CD14-positive monocyte (primary cell): Measurements from ENCODE around the gene CCDC77. TPM values are rescaled to one million over a fixed set of nuclear protein-coding genes. Genes with fewer than 3 reads are reported as not detected.

Experiments used
- DNase-seq, 3 donors: peaks; one replicate each; pipeline ENCODE4 v3.0.0-alpha.2; 2011 to 2022
- H2AFZ ChIP-seq: 2 replicates; pipeline ENCODE4 v1.6.0; 2012; ENCODE audit warnings: mild to moderate bottlenecking, low read depth, low read length, inconsistent platforms; ENCODE audit not compliant: insufficient read depth, poor library complexity, severe bottlenecking
- H3K27ac ChIP-seq, 2 donors: 1 replicate in 1 of 2; 2 replicates in 1 of 2; pipeline ENCODE4 v1.5.1; 2012 to 2013; ENCODE audit warnings: low read length in 2 of 2, control low read depth in 1 of 2, inconsistent platforms in 1 of 2, low read depth in 1 of 2, mild to moderate bottlenecking in 1 of 2
- H3K27me3 ChIP-seq, 2 donors: one replicate each; pipeline versions ENCODE4 v1.6.0 to v1.6.1; 2011 to 2013; ENCODE audit warnings: low read length in 2 of 2; ENCODE audit not compliant: control insufficient read depth in 2 of 2, insufficient read depth in 2 of 2
- H3K36me3 ChIP-seq, 2 donors: replicated peaks in 1 of 2; 1 replicate in 1 of 2; 2 replicates in 1 of 2; pipeline versions ENCODE4 v1.5.1 to v1.6.1; 2012 to 2013; ENCODE audit warnings: low read length in 2 of 2, control low read depth in 1 of 2, inconsistent platforms in 1 of 2, mild to moderate bottlenecking in 1 of 2; ENCODE audit not compliant: insufficient read depth in 2 of 2, control insufficient read depth in 1 of 2
- H3K4me1 ChIP-seq, 2 donors: 1 replicate in 1 of 2; 2 replicates in 1 of 2; pipeline versions ENCODE4 v1.5.1 to v1.6.1; 2012 to 2013; ENCODE audit warnings: low read length in 2 of 2, control low read depth in 1 of 2, inconsistent platforms in 1 of 2, mild to moderate bottlenecking in 1 of 2, moderate library complexity in 1 of 2; ENCODE audit not compliant: insufficient read depth in 2 of 2, control insufficient read depth in 1 of 2
- H3K4me2 ChIP-seq: replicated peaks from 2 replicates; pipeline ENCODE3; 2012; ENCODE audit warnings: low read length, moderate library complexity, mild to moderate bottlenecking; ENCODE audit not compliant: poor library complexity, severe bottlenecking; ENCODE audit errors: extremely low read depth
- H3K4me3 ChIP-seq, 3 experiments: fragments of 200-600 bp in 1 of 3; sonication (generic) in 1 of 3; replicated peaks in 1 of 3; 1 replicate in 2 of 3; 2 replicates in 1 of 3; pipeline ENCODE4 v1.5.1; 2011 to 2013; ENCODE audit warnings: low read length in 3 of 3, mild to moderate bottlenecking in 3 of 3, control low read depth in 2 of 3, low read depth in 2 of 3, inconsistent platforms in 1 of 3, moderate library complexity in 1 of 3
- H3K79me2 ChIP-seq: 2 replicates; pipeline ENCODE4 v1.6.0; 2012; ENCODE audit warnings: mild to moderate bottlenecking, control low read depth, inconsistent platforms, low read length, moderate library complexity; ENCODE audit not compliant: insufficient read depth
- H3K9ac ChIP-seq: 2 replicates; pipeline ENCODE4 v1.6.0; 2017; ENCODE audit warnings: low read length, mild to moderate bottlenecking; ENCODE audit not compliant: insufficient read depth, poor library complexity, severe bottlenecking
- H3K9me3 ChIP-seq, 2 donors: replicated peaks in 1 of 2; 1 replicate in 1 of 2; 2 replicates in 1 of 2; pipeline versions ENCODE4 v1.5.1 to v1.6.1; 2012 to 2013; ENCODE audit warnings: low read length in 2 of 2, control low read depth in 1 of 2; ENCODE audit not compliant: control insufficient read depth in 1 of 2, insufficient read depth in 1 of 2
- H4K20me1 ChIP-seq: 2 replicates; pipeline ENCODE4 v1.6.0; 2012; ENCODE audit warnings: mild to moderate bottlenecking, low read length, control low read depth, moderate library complexity; ENCODE audit not compliant: insufficient read depth
- H3K27ac Mint-ChIP-seq, 7 donors: one replicate each; pipeline ENCODE4 v1.8.0; 2020; ENCODE audit warnings: mild to moderate bottlenecking in 7 of 7, mixed read lengths in 7 of 7, moderate library complexity in 6 of 7, inconsistent platforms in 2 of 7
- H3K27me3 Mint-ChIP-seq, 3 donors: one replicate each; pipeline ENCODE4 v1.8.0; 2021 to 2022; ENCODE audit warnings: low read depth in 3 of 3, mild to moderate bottlenecking in 3 of 3, mixed read lengths in 3 of 3, moderate library complexity in 3 of 3, inconsistent platforms in 1 of 3
- H3K36me3 Mint-ChIP-seq, 2 donors: one replicate each; pipeline ENCODE4 v1.8.0; 2020; ENCODE audit warnings: mixed read lengths in 2 of 2, inconsistent platforms in 1 of 2, mild to moderate bottlenecking in 1 of 2
- H3K4me1 Mint-ChIP-seq: one replicate; pipeline ENCODE4 v1.8.0; 2020; ENCODE audit warnings: mild to moderate bottlenecking, mixed read lengths
- H3K4me3 Mint-ChIP-seq, 2 donors: one replicate each; pipeline ENCODE4 v1.8.0; 2020; ENCODE audit warnings: mild to moderate bottlenecking in 2 of 2, mixed read lengths in 2 of 2, moderate library complexity in 1 of 2
- H3K9me3 Mint-ChIP-seq, 7 donors: one replicate each; pipeline ENCODE4 v1.8.0; 2020 to 2022; ENCODE audit warnings: mixed read lengths in 7 of 7, mild to moderate bottlenecking in 6 of 7, moderate library complexity in 6 of 7, inconsistent platforms in 2 of 7
- CTCF ChIP-seq: fragments of 200-600 bp; IDR thresholded peaks from one replicate; pipeline ENCODE4 v1.8.0; 2022; ENCODE audit warnings: antibody characterized with exemption, mild to moderate bottlenecking
- WGBS: methylation state at CpG from one replicate; pipeline ENCODE4 v1.1.5; 2013; ENCODE audit warnings: missing lambda C conversion rate; ENCODE audit not compliant: insufficient coverage; 5-methylcytosine and 5-hydroxymethylcytosine counted together
- intact Hi-C, 2 donors: fragments of 100-400 bp; cut with micrococcal nuclease; formaldehyde crosslinking; loops; one replicate each; pipeline versions ENCODE4 v1.15.0 to v1.15.1; 2023
- polyA plus RNA-seq, 3 donors: library from polyadenylated mRNA; depleted of rRNA in 1 of 3; unstranded in 2 of 3; stranded (reverse) in 1 of 3; fragments of 300-500 nt in 2 of 3; fragments of >200 nt in 1 of 3; fragmentation: Illumina TruSeq in 2 of 3; gene quantifications; 1 replicate in 2 of 3; 2 replicates in 1 of 3; pipeline ENCODE4 v1.2.3, GENCODE V29; 2012 to 2021

CCDC77 gene
- polyA plus RNA-seq, 3 donors, result 4.1 to 7.7 (median 5.1) TPM

GRCh38 chr12:449203-449602, 47.8 kb downstream of the CCDC77 start:
- no peaks in the 10 kb centered on the region for H3K4me1 ChIP-seq
- H3K4me3 ChIP-seq, result no peak overlapping the region
- H3K4me2 ChIP-seq, result no peak overlapping the region
- no peak for DNase-seq
- no peak for TF ChIP-seq CTCF
- H3K9me3 ChIP-seq, result peaks cover 0 to 4% of the 10 kb centered on the region in 2 donors
- no peak overlapping the region for H3K9ac ChIP-seq
- Mint-ChIP-seq H3K4me3 (no peak overlapping the region), H3K27ac (no peak overlapping the region), H3K36me3 (no peaks in the 10 kb centered on the region), H3K4me1 (no peaks in the 10 kb centered on the region), H3K27me3 (peaks cover 4 to 9% (median 6%) of the 10 kb centered on the region in 3 donors), H3K9me3 (peaks cover 0 to 10% (median 4%) of the 10 kb centered on the region in 7 donors)
- no peak overlapping the region for H2AFZ ChIP-seq
- no peaks in the 10 kb centered on the region for H4K20me1 ChIP-seq
- no peak overlapping the region for H3K27ac ChIP-seq
- 80% methylated on average over 1 of the region's 4 CpGs for WGBS
- H3K27me3 ChIP-seq, result no peaks in the 10 kb centered on the region
- H3K36me3 ChIP-seq, result no peaks in the 10 kb centered on the region
- no peaks in the 10 kb centered on the region for H3K79me2 ChIP-seq
- intact Hi-C loops, result no loop called here

GRCh38 chr12:450438-450837, 49.0 kb downstream of the CCDC77 start:
- Mint-ChIP-seq H3K4me1 (no peaks in the 10 kb centered on the region), H3K9me3 (peaks cover 0 to 10% (median 4%) of the 10 kb centered on the region in 7 donors), H3K4me3 (no peak overlapping the region), H3K27me3 (peaks cover 4 to 13% (median 11%) of the 10 kb centered on the region in 3 donors), H3K27ac (no peak overlapping the region), H3K36me3 (no peaks in the 10 kb centered on the region)
- H3K27ac ChIP-seq, result no peak overlapping the region
- H2AFZ ChIP-seq, result no peak overlapping the region
- no peaks in the 10 kb centered on the region for H4K20me1 ChIP-seq
- no peaks in the 10 kb centered on the region for H3K79me2 ChIP-seq
- WGBS, result 100% methylated on average over 1 of the region's 3 CpGs
- no peak overlapping the region for H3K4me2 ChIP-seq
- H3K4me3 ChIP-seq, result no peak overlapping the region
- intact Hi-C loops, result no loop called here
- no peak for TF ChIP-seq CTCF
- peaks cover 0 to 4% of the 10 kb centered on the region in 2 donors for H3K9me3 ChIP-seq
- no peaks in the 10 kb centered on the region for H3K4me1 ChIP-seq
- no peak for DNase-seq
- H3K36me3 ChIP-seq, result no peaks in the 10 kb centered on the region
- no peaks in the 10 kb centered on the region for H3K27me3 ChIP-seq
- no peak overlapping the region for H3K9ac ChIP-seq
